G401 (cell line): ENCODE data around the gene GSK3A. TPM values are rescaled to one million over a fixed set of nuclear protein-coding genes. Genes with fewer than 3 reads are reported as not detected.

ENCODE experiments used
- DNase-seq: peaks from one replicate; pipeline ENCODE4 v3.0.0-alpha.2; 2015; ENCODE audit warnings: low spot score
- in situ Hi-C: cut with HindIII; loops from 2 replicates; pipeline ENCODE4 v1.10.0; 2016; ENCODE audit warnings: low sequenced_read_pairs, mixed read lengths
- total RNA-seq: library from RNA; depleted of rRNA; stranded (reverse); fragments of >200 nt; shearing (Covaris generic); gene quantifications from 2 replicates; pipeline ENCODE4 v1.2.3, GENCODE V29; 2014

GSK3A gene
- total RNA-seq, 1 experiment from 2014 or later: 37.1 TPM

DNA sequence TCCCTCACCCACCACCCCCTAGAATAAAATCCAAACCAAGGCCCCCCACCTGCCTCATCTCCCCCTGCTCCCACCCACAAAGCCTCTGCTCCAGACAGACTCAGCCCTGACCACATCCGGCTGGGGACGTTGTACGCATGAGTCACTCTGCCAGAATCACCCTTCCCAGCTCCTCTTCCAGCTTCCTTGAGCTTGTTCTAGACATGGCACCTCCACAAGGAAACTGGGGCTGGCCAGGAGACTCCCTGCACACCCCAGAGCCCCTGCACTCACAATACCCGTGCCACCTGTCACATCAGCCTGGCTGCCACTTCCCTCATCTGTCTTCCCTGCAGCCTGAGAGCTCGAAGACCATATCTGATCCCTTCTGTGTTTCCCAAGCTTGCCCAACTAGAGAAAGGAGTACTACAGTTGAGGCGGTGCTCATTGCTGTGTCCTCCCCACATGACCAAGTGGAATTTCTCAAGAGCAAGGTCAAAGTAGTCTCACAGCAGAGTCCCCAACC, 34.6 kb downstream of the GSK3A start:
- in situ Hi-C loops: no loop called here
- DNase-seq: no peak

GRCh38 chr19:42206871-42207755, 35.3 kb downstream of the GSK3A start:
- no peak for DNase-seq
- in situ Hi-C loops: no loop called here

DNA sequence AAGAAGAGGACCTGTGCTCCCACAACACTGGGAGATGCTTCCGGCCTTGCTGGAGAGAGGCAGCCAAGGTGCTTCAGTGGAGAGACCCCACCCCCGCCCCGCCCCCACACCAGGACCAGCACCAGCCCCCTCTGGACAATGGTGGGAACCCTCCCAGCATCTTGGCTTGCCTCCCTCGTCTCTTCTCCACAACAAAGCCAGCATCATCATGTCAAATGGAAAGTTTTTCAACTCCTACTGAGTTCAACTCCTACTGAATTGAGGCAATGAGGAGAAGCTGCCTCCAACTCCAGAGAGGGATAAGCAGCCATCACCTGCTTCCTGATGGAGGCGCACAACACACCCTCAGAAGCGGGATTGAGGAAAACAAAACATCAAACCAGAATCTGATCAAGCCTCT, 37.7 kb downstream of the GSK3A start:
- DNase-seq: no peak
- in situ Hi-C loops: no loop called here

DNA sequence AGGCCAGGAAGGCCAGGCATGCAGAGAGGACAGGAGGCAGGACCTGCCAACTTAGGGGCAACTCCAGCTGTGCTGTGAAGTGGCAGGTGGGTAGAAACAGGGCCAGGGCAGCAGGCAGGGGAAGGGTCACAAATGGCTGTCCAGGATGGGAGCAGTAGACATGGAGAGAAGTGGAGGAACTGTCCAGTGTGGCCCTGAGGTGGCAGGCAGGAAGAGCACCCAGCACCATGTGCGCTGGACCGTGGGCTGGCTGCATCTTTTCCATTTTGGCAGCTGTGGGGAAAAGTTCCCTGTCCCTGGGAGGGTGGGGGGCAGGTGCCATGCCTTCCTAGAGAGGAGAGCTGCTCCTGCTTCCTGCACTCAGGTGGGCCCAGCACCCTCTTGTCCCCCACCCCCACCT, 38.7 kb downstream of the GSK3A start:
- DNase-seq: no peak
- in situ Hi-C loops: no loop called here

DNA sequence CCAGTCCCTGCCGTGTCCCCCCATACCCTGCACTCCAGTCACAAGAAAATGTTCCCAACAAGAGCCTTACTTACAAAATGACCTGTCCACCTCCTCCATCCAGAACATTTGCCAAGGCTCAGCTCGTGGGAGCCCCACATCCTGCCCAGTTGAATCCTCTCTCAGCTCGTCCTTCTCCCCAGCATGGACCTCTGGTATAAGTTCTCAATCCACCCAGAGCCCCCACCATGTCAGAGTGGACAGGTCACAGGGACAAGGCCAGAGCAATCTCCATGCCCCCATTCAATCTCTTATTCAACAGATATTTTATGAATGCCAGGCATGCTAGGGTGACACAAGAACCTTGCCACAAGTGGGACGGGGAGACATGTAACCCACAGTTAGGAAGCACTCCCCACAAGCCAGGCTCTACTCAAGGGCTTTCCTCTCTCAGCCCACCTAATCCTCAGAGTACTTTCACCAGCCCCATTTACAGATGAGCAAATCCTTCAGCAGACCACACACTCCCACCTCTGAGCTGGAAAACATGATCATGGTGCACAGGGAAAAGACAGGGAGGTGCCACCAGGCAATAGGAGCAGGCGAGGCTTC, 40.0 kb downstream of the GSK3A start:
- DNase-seq: no peak
- in situ Hi-C loops: no loop called here

GRCh38 chr19:42201489-42202289, 40.7 kb downstream of the GSK3A start:
- DNase-seq: no peak
- in situ Hi-C loops: no loop called here

DNA sequence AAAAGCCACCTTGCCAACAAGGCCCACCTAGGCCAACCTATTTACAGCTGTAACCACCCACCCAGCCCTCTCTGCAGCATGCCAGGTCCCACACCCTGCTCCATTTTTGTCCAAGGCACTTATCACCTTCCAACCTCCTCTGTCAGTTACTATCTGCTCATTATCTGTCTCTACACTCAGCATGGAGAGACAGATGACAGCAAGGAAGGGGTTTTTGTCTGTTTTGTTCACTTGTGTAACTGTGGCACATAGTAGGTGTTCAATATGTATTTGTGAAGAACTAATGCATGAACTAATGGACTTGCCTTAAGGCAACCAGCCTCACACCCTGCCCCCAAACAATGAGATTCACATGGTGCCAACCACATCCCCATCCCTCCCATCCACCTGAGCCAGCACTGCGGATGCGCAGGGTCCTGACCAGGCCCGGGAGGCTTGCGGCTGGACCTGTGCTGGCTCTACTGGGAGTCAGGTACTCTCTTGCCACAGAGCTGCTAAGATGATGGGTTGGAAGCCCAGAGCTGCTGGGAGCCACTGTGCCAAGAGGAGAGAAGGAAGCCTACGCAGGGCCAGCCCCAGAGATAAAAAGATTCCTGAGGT, 42.2 kb downstream of the GSK3A start:
- no peak for DNase-seq
- in situ Hi-C loops: no loop called here

GRCh38 chr19:42199440-42200115, 42.8 kb downstream of the GSK3A start:
- DNase-seq: no peak
- in situ Hi-C loops: no loop called here

GRCh38 chr19:42198676-42199439, 43.5 kb downstream of the GSK3A start:
- in situ Hi-C loops: no loop called here
- DNase-seq: no peak

DNA sequence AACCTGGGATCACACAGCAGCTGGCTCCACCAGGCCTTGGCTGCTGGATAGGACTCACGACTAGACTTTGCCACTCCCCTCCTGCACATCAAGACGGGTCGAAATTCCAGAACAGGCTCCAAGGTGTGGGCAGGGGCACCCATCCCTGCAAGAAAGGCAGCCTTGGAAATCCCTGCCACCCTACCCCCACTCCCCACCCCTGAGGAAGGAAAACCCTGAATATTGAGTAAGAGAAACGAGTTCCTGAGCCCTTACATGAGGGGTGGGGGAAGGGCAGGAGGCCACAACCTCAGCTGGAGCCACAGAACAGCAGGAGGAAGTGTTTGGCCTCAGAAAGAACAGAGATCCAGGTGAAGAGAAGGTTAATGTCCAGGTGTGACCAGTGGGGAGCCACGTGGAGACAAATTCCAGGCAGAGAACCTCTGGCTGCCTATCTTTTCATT, 45.0 kb downstream of the GSK3A start:
- DNase-seq: no peak
- in situ Hi-C loops: no loop called here

DNA sequence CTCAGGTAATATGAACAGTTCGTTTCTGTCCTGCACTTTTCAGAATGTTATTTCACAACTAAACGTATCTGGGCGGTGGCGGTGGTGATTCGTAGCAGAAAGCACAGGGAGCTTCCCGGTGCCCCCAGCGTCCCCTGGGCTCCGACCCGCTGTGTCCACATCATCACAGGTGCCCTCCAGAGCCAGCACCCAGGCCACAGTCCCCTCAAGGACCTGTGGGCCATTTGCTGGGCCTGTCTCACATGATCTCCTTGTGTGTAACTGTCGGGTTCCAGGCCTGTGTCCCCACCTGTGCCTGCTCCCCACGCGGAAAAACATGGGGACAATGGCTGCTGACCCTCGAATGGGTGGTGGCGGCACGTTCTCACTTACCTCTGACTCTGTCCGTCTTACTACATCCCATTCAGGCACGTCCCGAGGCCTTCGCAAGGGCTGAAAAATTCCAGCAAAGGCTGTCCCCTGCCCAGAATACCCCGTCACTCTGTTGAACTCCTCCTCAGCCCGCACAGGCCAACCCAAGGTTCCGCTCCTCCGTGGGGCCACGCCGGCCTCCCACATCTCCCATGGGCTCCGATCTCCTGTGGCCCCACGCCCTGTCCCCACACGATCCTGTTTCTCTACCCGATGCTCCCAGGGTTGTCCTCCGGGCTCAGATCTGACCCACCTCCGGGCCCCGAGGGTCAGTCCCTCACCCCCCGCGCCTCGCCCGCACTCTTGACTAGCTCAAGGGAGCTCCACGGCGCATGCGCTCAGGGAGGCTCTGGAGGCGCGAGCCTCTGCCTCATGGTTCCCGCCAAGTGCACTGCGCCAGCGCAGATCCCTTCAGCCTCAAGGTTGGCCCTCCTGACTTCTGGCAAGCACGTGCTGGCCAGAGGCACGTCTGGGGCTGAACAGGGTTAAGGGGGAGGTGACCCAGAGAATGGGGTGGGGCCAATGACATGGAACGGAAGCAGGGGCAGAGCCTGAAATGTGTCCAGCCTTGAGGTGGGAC, 46.1 kb downstream of the GSK3A start:
- DNase-seq: no peak
- in situ Hi-C loops: no loop called here

GRCh38 chr19:42193706-42194105, 48.7 kb downstream of the GSK3A start:
- DNase-seq: no peak
- in situ Hi-C loops: no loop called here

- no peak for DNase-seq
- in situ Hi-C loops: no loop called here
Measured at GRCh38 chr19:42193294-42193693, 49.1 kb downstream of the GSK3A start.

DNA sequence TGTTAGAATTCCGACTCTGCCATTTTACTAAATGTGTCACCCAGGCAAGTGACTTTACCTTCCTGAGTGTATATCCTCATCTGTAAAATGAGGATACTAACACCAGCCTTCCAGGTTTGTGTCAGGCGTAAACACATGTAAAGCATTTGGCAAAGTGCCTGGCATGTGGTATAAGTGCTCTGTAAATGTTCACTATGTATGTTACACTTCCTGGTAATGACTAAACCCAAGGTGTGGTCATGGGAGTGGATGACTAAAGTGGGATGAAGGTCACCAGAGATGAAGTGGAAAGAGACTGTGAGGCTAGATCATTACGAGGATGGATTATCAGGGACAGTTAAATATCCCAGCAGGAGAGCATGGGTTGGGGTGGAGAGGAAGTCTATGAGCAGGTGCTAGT, 50.5 kb downstream of the GSK3A start:
- DNase-seq: no peak
- in situ Hi-C loops: no loop called here

DNA sequence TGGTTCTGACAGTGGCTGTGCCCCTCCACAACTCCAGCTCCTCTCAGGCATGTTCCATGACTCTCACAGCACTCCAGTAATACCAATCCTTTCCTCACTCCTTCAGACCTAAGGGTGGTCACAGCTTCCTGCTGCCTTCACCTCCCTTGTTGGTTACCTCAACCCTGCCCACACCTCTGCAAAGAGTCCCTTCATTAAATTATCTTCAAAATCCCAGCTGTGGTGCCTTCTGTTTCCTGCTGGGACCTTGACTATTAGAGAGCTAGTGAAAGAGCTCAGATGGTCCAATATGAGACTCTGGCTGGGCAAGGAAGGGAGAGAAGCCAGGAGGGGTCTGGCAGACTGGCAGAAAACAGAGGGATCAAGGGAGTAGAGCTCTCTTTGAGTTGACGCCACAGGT, 51.1 kb downstream of the GSK3A start:
- in situ Hi-C loops: no loop called here
- no peak for DNase-seq

DNA sequence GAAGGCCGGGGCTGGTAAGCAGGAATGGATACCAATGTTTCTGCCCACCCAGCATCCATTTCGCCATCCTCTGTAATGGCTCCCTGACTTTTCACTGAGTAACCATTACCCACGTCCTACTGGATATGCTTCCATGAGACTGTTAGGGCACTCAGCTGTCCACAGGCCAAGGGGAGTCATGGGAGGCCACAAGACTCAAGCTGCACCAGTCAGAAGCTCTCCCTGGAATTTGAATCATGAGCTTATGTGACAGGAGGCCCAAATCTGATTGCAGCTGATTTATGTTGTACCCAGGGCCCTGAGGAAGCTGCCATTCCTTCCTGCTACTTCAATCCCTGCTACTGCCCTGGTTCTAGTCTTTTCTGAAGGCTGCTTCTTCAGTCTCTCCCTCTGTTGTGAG, 53.3 kb downstream of the GSK3A start:
- DNase-seq: no peak
- in situ Hi-C loops: no loop called here

- no peak for DNase-seq
- in situ Hi-C loops: no loop called here
Measured at GRCh38 chr19:42188665-42189064, 53.7 kb downstream of the GSK3A start.
